Islet of Langerhans (tissue), 1 donor: ENCODE results near the gene INSYN2B.

Experiments used
- FAIRE-seq: peaks from one replicate; lab custom pipeline; 2011; peaks lifted over from hg19 to GRCh38; lab: Jason Lieb, UNC

Gene INSYN2B

GRCh38 chr5:169886677-169887076 lies 93.6 kb downstream of the INSYN2B start:
- FAIRE-seq, result no peak

GRCh38 chr5:169886033-169886432 lies 94.3 kb downstream of the INSYN2B start:
- no peak for FAIRE-seq

- FAIRE-seq, result no peak
Observed at GRCh38 chr5:169881702-169882303, 98.5 kb downstream of the INSYN2B start.

GRCh38 chr5:169880785-169881184 lies 99.5 kb downstream of the INSYN2B start:
- FAIRE-seq, result no peak

GRCh38 chr5:169880012-169880663 lies 100.2 kb downstream of the INSYN2B start:
- FAIRE-seq, result no peak

GRCh38 chr5:169876386-169876785 lies 103.9 kb downstream of the INSYN2B start:
- FAIRE-seq, result no peak

- FAIRE-seq, result no peak
Observed at GRCh38 chr5:169875731-169876130, 104.6 kb downstream of the INSYN2B start.

GRCh38 chr5:169875091-169875728 lies 105.1 kb downstream of the INSYN2B start:
- FAIRE-seq, result no peak

GRCh38 chr5:169874621-169875020 lies 105.7 kb downstream of the INSYN2B start:
- FAIRE-seq, result no peak

GRCh38 chr5:169873642-169874041 lies 106.7 kb downstream of the INSYN2B start:
- no peak for FAIRE-seq

GRCh38 chr5:169871826-169872490 lies 108.3 kb downstream of the INSYN2B start:
- FAIRE-seq, result no peak

- no peak for FAIRE-seq
Observed at GRCh38 chr5:169870211-169870610, 110.1 kb downstream of the INSYN2B start.

- no peak for FAIRE-seq
Observed at GRCh38 chr5:169869066-169869465, 111.2 kb downstream of the INSYN2B start.

GRCh38 chr5:169867347-169867746 lies 112.9 kb downstream of the INSYN2B start:
- FAIRE-seq, result no peak

GRCh38 chr5:169864483-169864882 lies 115.8 kb downstream of the INSYN2B start:
- FAIRE-seq, result no peak

- no peak for FAIRE-seq
Observed at GRCh38 chr5:169862391-169862811, 117.9 kb downstream of the INSYN2B start.

GRCh38 chr5:169861934-169862333 lies 118.4 kb downstream of the INSYN2B start:
- no peak for FAIRE-seq

GRCh38 chr5:169861433-169861832 lies 118.9 kb downstream of the INSYN2B start:
- FAIRE-seq, result no peak

GRCh38 chr5:169860585-169860984 lies 119.7 kb downstream of the INSYN2B start:
- FAIRE-seq, result no peak

GRCh38 chr5:169856571-169856970 lies 123.7 kb downstream of the INSYN2B start:
- peak; percentile 41 for FAIRE-seq

GRCh38 chr5:169851321-169851850 lies 128.9 kb downstream of the INSYN2B start:
- FAIRE-seq, result no peak

- no peak for FAIRE-seq
Observed at GRCh38 chr5:169850409-169850808, 129.9 kb downstream of the INSYN2B start.

- no peak for FAIRE-seq
Observed at GRCh38 chr5:169848792-169849191, 131.5 kb downstream of the INSYN2B start.
